Mesodermal cell (in vitro differentiated cells): Measurements from ENCODE around the gene SC5D.

Experiments
- H3K27ac ChIP-seq: 2 replicates; pipeline ENCODE4 v1.7.0; 2013; ENCODE audit warnings: mild to moderate bottlenecking, low read depth, low read length, moderate library complexity; ENCODE audit not compliant: severe bottlenecking
- H3K36me3 ChIP-seq: 2 replicates; pipeline ENCODE4 v1.7.1; 2013; ENCODE audit warnings: mild to moderate bottlenecking, low read length, moderate library complexity; ENCODE audit not compliant: control insufficient read depth, insufficient read depth
- H3K4me1 ChIP-seq: one replicate; pipeline ENCODE4 v1.7.1; 2013; ENCODE audit warnings: mild to moderate bottlenecking, low read length; ENCODE audit not compliant: insufficient read depth, control insufficient read depth, poor library complexity, severe bottlenecking
- H3K4me3 ChIP-seq: 2 replicates; pipeline ENCODE4 v1.7.0; 2013; ENCODE audit warnings: low read length, control low read depth, mild to moderate bottlenecking; ENCODE audit not compliant: insufficient read depth, poor library complexity, severe bottlenecking; ENCODE audit errors: extremely low read depth
- H3K9me3 ChIP-seq: 2 replicates; pipeline ENCODE4 v1.7.1; 2013; ENCODE audit warnings: mild to moderate bottlenecking, low read length, moderate library complexity; ENCODE audit not compliant: control insufficient read depth
- WGBS, 2 experiments: methylation state at CpG; one replicate each; pipeline ENCODE4 v1.1.5; 2013; ENCODE audit warnings: missing lambda C conversion rate in 2 of 2; ENCODE audit not compliant: insufficient coverage in 2 of 2; 5-methylcytosine and 5-hydroxymethylcytosine counted together

Gene SC5D

GRCh38 chr11:121257289-121257688 is 35.3 kb upstream of the SC5D start:
- Histone ChIP-seq H3K36me3 (no peaks in the 10 kb centered on the region), H3K9me3 (peaks cover 11% of the 10 kb centered on the region), H3K4me3 (no peak overlapping the region), H3K4me1 (no peaks in the 10 kb centered on the region), H3K27ac (no peak overlapping the region)

- H3K9me3 ChIP-seq, result peaks cover 15% of the 10 kb centered on the region
- H3K36me3 ChIP-seq, result no peaks in the 10 kb centered on the region
- no peak overlapping the region for H3K27ac ChIP-seq
- WGBS, 2 experiments, result no CpG with 5 or more reads among the region's 1 CpG
- no peak overlapping the region for H3K4me3 ChIP-seq
- H3K4me1 ChIP-seq, result no peaks in the 10 kb centered on the region
Measured at GRCh38 chr11:121257976-121258375, 34.6 kb upstream of the SC5D start.

GRCh38 chr11:121265586-121265985 is 27.0 kb upstream of the SC5D start:
- H3K27ac ChIP-seq, result no peak overlapping the region
- H3K36me3 ChIP-seq, result no peaks in the 10 kb centered on the region
- H3K4me1 ChIP-seq, result peaks cover 20% of the 10 kb centered on the region
- 97 to 99% methylated on average over 6 of the region's 6 CpGs for WGBS, 2 experiments
- no peak overlapping the region for H3K4me3 ChIP-seq
- peaks cover 15% of the 10 kb centered on the region for H3K9me3 ChIP-seq

GRCh38 chr11:121268581-121268980 is 24.0 kb upstream of the SC5D start:
- H3K36me3 ChIP-seq, result no peaks in the 10 kb centered on the region
- 77 to 88% methylated on average over 2 of the region's 2 CpGs for WGBS, 2 experiments

GRCh38 chr11:121270001-121270678 is 22.4 kb upstream of the SC5D start:
- 69 to 76% methylated on average over 6 to 7 of the region's 7 CpGs for WGBS, 2 experiments
- peaks cover 23% of the 10 kb centered on the region for H3K4me1 ChIP-seq
- peak overlapping the region; percentile 25 for H3K27ac ChIP-seq
- no peak overlapping the region for H3K4me3 ChIP-seq
- no peaks in the 10 kb centered on the region for H3K36me3 ChIP-seq
- peaks cover 2% of the 10 kb centered on the region for H3K9me3 ChIP-seq

More at GRCh38 chr11:121268581-121268980, 24.0 kb upstream of the SC5D start:
- no peak overlapping the region for H3K4me3 ChIP-seq
- peak overlapping the region; percentile 54 for H3K27ac ChIP-seq
- peaks cover 5% of the 10 kb centered on the region for H3K9me3 ChIP-seq
- H3K4me1 ChIP-seq, result peaks cover 23% of the 10 kb centered on the region

- WGBS, 2 experiments, result no CpG with 5 or more reads among the region's 4 CpGs
- no peak overlapping the region for H3K4me3 ChIP-seq
- peaks cover 9% of the 10 kb centered on the region for H3K4me1 ChIP-seq
- peaks cover 11% of the 10 kb centered on the region for H3K9me3 ChIP-seq
- H3K27ac ChIP-seq, result no peak overlapping the region
- no peaks in the 10 kb centered on the region for H3K36me3 ChIP-seq
Measured at GRCh38 chr11:121274332-121274991, 18.1 kb upstream of the SC5D start.

- Histone ChIP-seq H3K27ac (no peak overlapping the region), H3K4me1 (no peaks in the 10 kb centered on the region), H3K36me3 (no peaks in the 10 kb centered on the region), H3K4me3 (no peak overlapping the region), H3K9me3 (peaks cover 19% of the 10 kb centered on the region)
- 100% methylated on average over 1 to 2 of the region's 5 CpGs for WGBS, 2 experiments
Measured at GRCh38 chr11:121281698-121282097, 10.9 kb upstream of the SC5D start.

GRCh38 chr11:121282386-121282785 is 10.2 kb upstream of the SC5D start:
- Histone ChIP-seq H3K4me1 (no peaks in the 10 kb centered on the region), H3K27ac (no peak overlapping the region), H3K36me3 (no peaks in the 10 kb centered on the region), H3K4me3 (no peak overlapping the region), H3K9me3 (peaks cover 19% of the 10 kb centered on the region)
- 76 to 100% methylated on average over 2 to 3 of the region's 4 CpGs for WGBS, 2 experiments

- H3K4me3 ChIP-seq, result no peak overlapping the region
- no peak overlapping the region for H3K27ac ChIP-seq
- no peaks in the 10 kb centered on the region for H3K4me1 ChIP-seq
- no peaks in the 10 kb centered on the region for H3K36me3 ChIP-seq
- WGBS, 2 experiments, result 93 to 95% methylated on average over 2 to 4 of the region's 4 CpGs
- H3K9me3 ChIP-seq, result peaks cover 18% of the 10 kb centered on the region
Measured at GRCh38 chr11:121282886-121283502, 9.6 kb upstream of the SC5D start.

GRCh38 chr11:121291319-121291718 is 1.3 kb upstream of the SC5D start:
- 100% methylated on average over 1 of the region's 3 CpGs; no CpG with 5 or more reads in 1 of the 2 experiments for WGBS, 2 experiments
- Histone ChIP-seq H3K27ac (no peak overlapping the region), H3K36me3 (peaks cover 18% of the 10 kb centered on the region), H3K4me1 (peaks cover 4% of the 10 kb centered on the region), H3K9me3 (peaks cover 5% of the 10 kb centered on the region), H3K4me3 (no peak overlapping the region)
